Ishikawa (cell line): ENCODE results near the gene MTA2.

ENCODE experiments used
- CEBPB ChIP-seq: IDR thresholded peaks from 2 replicates; pipeline ENCODE4 v1.6.1; 2012
- CREB1 ChIP-seq: IDR thresholded peaks from 2 replicates; pipeline ENCODE4 v1.6.1; 2012; ENCODE audit warnings: low read depth
- EGR1 ChIP-seq: IDR thresholded peaks from 2 replicates; pipeline ENCODE4 v1.6.1; 2012
- EP300 ChIP-seq: IDR thresholded peaks from 2 replicates; pipeline ENCODE4 v1.6.1; 2012; ENCODE audit warnings: borderline replicate concordance
- FOXM1 ChIP-seq: IDR thresholded peaks from 2 replicates; pipeline ENCODE4 v1.6.1; 2012; ENCODE audit warnings: low read depth, borderline replicate concordance
- NFIC ChIP-seq: IDR thresholded peaks from 2 replicates; pipeline ENCODE4 v1.6.1; 2012
- RAD21 ChIP-seq: IDR thresholded peaks from 2 replicates; pipeline ENCODE4 v1.6.1; 2012; ENCODE audit warnings: low read depth
- TAF1 ChIP-seq: IDR thresholded peaks from 2 replicates; pipeline ENCODE4 v1.6.1; 2012; ENCODE audit warnings: low read depth, mild to moderate bottlenecking
- TCF12 ChIP-seq: IDR thresholded peaks from 2 replicates; pipeline ENCODE4 v1.6.1; 2012; ENCODE audit warnings: low read depth
- TEAD4 ChIP-seq: IDR thresholded peaks from 2 replicates; pipeline ENCODE4 v1.6.1; 2012
- YY1 ChIP-seq: IDR thresholded peaks from 2 replicates; pipeline ENCODE4 v1.6.1; 2012; ENCODE audit warnings: low read depth
- ZBTB7A ChIP-seq: IDR thresholded peaks from 2 replicates; pipeline ENCODE4 v1.6.1; 2012; ENCODE audit warnings: low read depth
- TF ChIP-seq, protein P1 (sequence below): IDR thresholded peaks from 2 replicates; pipeline ENCODE4 v1.6.1; 2012; ENCODE audit warnings: low read depth, mild to moderate bottlenecking
- TF ChIP-seq, protein P2 (sequence below): IDR thresholded peaks from 2 replicates; pipeline ENCODE4 v1.6.1; 2012
- TF ChIP-seq, protein P3 (sequence below): IDR thresholded peaks from 2 replicates; pipeline ENCODE4 v1.6.1; 2012

Gene MTA2

DNA sequence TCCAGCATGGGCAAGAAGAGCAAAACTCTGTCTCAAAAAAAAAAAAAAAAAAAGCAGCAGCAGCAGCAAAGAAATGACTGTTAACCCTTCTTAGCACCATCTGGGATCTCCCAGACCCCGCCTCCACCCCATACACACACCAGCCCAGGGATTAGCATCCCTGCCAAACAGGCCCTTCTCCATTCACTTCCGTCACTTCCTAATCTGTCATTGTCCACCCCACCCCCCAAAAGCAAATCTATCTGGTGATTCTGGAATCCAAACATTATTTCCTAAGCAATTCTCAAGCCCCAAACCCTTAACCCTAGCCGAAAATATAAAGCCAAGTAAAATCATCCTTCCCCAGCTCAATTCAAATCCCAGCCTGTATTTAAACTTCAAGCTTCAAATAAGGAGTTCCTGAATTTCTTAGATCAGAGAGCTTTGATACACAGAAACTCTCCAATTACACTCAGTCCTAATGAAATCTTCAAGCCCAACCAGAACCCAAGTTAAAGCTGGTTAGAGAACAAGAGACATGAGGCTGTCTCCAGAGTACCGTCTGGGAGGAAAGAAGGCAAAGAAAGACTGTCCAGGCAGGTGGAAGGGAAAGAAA lies 49.1 kb downstream of the MTA2 start:
- TF ChIP-seq TEAD4 (no peak), EGR1 (no peak), TAF1 (no peak), FOXM1 (no peak), CEBPB (no peak), EP300 (no peak), TCF12 (no peak), RAD21 (no peak), YY1 (no peak), CREB1 (no peak), ZBTB7A (no peak), NFIC (no peak)
- TF ChIP-seq, protein P1, sequence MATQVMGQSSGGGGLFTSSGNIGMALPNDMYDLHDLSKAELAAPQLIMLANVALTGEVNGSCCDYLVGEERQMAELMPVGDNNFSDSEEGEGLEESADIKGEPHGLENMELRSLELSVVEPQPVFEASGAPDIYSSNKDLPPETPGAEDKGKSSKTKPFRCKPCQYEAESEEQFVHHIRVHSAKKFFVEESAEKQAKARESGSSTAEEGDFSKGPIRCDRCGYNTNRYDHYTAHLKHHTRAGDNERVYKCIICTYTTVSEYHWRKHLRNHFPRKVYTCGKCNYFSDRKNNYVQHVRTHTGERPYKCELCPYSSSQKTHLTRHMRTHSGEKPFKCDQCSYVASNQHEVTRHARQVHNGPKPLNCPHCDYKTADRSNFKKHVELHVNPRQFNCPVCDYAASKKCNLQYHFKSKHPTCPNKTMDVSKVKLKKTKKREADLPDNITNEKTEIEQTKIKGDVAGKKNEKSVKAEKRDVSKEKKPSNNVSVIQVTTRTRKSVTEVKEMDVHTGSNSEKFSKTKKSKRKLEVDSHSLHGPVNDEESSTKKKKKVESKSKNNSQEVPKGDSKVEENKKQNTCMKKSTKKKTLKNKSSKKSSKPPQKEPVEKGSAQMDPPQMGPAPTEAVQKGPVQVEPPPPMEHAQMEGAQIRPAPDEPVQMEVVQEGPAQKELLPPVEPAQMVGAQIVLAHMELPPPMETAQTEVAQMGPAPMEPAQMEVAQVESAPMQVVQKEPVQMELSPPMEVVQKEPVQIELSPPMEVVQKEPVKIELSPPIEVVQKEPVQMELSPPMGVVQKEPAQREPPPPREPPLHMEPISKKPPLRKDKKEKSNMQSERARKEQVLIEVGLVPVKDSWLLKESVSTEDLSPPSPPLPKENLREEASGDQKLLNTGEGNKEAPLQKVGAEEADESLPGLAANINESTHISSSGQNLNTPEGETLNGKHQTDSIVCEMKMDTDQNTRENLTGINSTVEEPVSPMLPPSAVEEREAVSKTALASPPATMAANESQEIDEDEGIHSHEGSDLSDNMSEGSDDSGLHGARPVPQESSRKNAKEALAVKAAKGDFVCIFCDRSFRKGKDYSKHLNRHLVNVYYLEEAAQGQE, result no peak
- TF ChIP-seq, protein P2, sequence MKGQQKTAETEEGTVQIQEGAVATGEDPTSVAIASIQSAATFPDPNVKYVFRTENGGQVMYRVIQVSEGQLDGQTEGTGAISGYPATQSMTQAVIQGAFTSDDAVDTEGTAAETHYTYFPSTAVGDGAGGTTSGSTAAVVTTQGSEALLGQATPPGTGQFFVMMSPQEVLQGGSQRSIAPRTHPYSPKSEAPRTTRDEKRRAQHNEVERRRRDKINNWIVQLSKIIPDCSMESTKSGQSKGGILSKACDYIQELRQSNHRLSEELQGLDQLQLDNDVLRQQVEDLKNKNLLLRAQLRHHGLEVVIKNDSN, result no peak
- TF ChIP-seq, protein P3, sequence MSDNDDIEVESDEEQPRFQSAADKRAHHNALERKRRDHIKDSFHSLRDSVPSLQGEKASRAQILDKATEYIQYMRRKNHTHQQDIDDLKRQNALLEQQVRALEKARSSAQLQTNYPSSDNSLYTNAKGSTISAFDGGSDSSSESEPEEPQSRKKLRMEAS, result no peak

DNA sequence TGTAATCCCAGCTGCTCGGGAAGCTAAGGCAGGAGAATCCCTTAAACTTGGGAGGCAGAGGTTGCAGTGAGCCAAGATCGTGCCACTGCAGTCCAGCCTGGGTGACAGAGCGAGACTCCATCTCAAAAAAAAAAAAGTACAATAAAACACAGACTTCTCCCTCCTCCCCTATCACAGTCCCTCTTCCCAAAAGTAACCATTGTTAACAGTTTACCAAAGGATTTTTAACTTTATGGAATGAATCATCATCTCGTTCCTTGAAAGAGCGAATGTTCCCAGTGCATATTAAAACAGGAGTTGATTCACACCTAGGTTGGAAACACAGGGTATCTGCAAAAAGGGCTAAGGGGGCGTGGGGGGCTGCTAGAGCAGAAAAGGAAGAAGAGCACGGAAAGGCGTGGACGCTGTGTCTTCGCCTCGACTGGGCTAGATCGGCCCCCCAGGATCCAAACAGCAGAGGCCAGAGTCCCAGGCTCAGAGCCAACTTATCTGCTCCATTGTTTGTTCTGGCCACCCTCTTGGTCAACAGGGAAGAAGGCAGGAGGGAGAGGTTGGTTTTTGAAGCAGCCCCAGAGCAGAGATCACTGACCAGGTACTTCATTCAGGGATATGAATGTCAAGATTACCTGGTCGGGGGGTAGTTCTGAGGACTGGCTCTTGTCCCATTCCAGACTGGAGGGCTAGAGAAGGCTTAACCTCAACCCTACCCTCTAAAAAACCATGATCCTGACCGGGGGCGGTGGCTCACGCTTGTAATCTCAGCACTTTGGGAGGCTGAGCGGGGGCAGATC lies 52.9 kb downstream of the MTA2 start:
- peak; percentile 36; the same call in 1 of the 2 replicates for TF ChIP-seq NFIC
- TF ChIP-seq CREB1, result no peak

DNA sequence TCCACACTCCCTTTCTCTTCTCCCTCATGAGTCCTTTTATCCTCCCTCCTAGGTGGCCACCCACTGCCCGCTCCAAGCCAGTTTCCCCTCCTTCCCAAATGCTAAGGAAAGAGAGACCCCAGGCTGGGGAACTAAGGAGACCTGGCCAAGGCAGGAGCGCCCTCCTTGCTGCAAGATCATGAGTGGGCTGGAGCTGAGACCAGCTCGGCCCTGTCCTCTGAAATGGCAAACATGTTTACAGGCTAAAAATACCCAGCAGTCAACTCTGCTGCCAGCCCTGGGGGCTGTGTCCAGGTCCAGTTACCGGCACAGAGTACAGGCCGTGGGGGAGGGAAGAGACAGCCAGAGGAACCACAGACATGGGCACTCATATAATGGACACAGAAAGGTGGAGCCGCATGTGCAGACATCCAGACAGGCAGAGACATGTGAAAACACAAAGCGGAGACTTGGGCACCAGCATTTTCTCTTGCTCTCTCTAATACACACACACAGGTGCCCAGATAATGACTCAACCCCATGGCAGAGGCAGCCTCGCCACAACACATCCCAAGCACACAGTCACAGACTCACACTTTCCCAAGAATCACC lies 53.9 kb downstream of the MTA2 start:
- TF ChIP-seq TAF1, result no peak
- TF ChIP-seq TEAD4, result no peak
- TF ChIP-seq, protein P1, result no peak
- TF ChIP-seq, protein P2, result no peak
- TF ChIP-seq ZBTB7A, result no peak
- TF ChIP-seq CREB1, result no peak
- no peak for TF ChIP-seq RAD21

DNA sequence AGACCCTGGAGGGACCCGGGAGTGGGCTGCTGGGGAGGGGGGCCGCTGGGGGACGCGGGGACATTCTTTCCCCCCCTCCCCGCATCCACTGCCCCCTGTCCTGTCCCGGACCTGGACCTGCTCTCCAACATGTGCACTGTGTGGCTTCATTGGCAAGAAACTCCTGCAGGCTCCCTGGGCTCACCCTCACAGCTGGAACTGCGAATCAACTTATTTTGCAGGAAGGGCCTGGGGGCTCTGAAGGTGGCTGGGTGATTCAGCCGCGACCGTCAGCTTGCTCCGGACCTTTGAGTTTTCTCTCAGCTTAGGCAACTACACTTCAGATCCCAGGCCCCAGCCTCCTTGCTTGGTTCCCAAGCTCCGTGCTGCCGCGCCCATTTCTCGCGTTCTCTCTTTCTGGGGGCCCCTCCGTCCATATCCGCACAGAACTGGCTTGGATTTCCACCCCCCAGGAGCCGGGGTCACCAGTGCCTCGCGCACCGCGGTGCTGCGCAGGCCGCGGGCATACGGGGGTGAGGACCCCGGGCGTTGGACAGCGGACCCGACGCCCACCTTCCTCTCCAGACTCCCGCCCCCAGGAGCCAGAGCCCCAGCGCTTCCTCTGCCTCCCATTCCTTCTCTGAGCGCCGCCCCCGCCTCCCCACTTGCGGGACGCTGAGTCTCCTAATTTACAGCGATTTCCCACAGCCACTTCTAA lies 54.6 kb downstream of the MTA2 start:
- TF ChIP-seq TEAD4 (no peak), ZBTB7A (peak; percentile 32; the same call in 1 of the 2 replicates)

DNA sequence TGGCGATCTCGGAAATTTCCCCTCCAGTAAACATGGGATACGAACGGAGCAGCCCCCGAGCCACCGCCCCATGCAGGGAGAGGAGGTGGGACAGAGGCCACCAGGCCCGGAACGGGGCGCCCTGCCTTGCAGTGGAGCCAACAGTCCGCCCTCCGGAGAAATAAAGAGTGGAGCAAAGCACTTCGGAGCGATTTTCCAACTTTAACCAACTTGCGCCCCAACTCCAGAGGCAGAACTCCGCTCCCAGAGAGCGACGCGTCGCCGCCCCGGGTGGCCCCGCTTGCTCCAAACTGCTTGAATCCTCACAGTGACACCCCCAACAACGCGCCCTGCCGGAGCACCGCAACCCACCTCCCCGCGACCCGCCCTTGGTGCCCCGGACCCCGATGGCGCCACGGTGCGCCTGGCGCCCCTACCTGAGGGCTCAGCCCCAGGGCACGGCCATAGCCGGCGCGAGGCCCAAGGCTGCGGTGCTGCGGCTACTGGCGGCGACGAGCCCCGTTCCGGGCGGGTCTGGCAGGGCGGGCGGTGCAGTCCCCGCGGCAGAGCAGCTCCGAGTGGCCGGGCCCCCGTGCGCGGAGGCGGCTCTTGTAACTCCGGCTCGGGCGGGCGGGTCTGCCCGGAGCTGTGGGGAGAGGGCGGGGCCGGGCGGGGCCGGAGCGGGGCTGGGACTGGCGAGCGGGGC lies 55.3 kb downstream of the MTA2 start, which contains the start of gene AHNAK:
TSS of gene AHNAK (minus strand) at position 563 of the 685 bp plus-strand sequence. CDS start 10,708 bp downstream, outside the sequence.
- TF ChIP-seq ZBTB7A, result 0 out of 2 replicates have a peak, but pooled peaks have one; percentile 5
- no peak for TF ChIP-seq TEAD4
- no peak for TF ChIP-seq TCF12
- TF ChIP-seq, protein P1, result 0 out of 2 replicates have a peak, but pooled peaks have one; percentile 9
- TF ChIP-seq NFIC, result no peak
- TF ChIP-seq EP300, result no peak
- TF ChIP-seq, protein P3, result peak; percentile 16; the same call in 1 of the 2 replicates
- TF ChIP-seq CREB1, result no peak
- no peak for TF ChIP-seq YY1
- no peak for TF ChIP-seq FOXM1
- TF ChIP-seq RAD21, result no peak
- TF ChIP-seq TAF1, result peak; percentile 55; the same call in 1 of the 2 replicates
- TF ChIP-seq, protein P2, result no peak
- TF ChIP-seq CEBPB, result no peak
- peak; percentile 42 for TF ChIP-seq EGR1
